Measurements from ENCODE around the gene DHX30. TPM values are rescaled to one million over a fixed set of nuclear protein-coding genes. Genes with fewer than 3 reads are reported as not detected.

The DHX30 gene
- total RNA-seq, 1 donor from 2014 or later = 50.0 TPM

Small RNAs within 50 kb of the gene (microRNA-seq; reads per million reads assigned to microRNA genes)
- 1,045 reads per million, percentile 83 among the genes with 10 or more reads in this experiment for gene MIR1226

Other genes with a start within 250 kb of the DHX30 start
- 1.2 and 2.2 TPM in 2 replicates for gene CSPG5, start 224.3 kb upstream of the DHX30 start, total RNA-seq
- 131 and 146 TPM in 2 replicates for gene SMARCC1, start 21.2 kb upstream of the DHX30 start, total RNA-seq
- 471 and 475 TPM in 2 replicates for gene MAP4, start 213.3 kb downstream of the DHX30 start, total RNA-seq

Measured in astrocyte (in vitro differentiated cells and primary cell).